Umbilical cord (tissue), 2 donors: ENCODE measurements around the gene ACCSL. TPM values are rescaled to one million over a fixed set of nuclear protein-coding genes. Genes with fewer than 3 reads are reported as not detected.
A peak's percentile ranks its signal among the peaks of the same experiment; 100 is the strongest.

Experiments
- DNase-seq: peaks from one replicate; pipeline ENCODE4 v3.0.0-alpha.2; 2015; ENCODE audit warnings: low spot score
- total RNA-seq: library from RNA; depleted of rRNA; stranded (reverse); fragments of >200 nt; gene quantifications from one replicate; pipeline ENCODE4 v1.2.3, GENCODE V29; 2014; ENCODE audit warnings: low replicate concordance; ENCODE audit not compliant: insufficient read depth

The ACCSL gene
- not detected for total RNA-seq

GRCh38 chr11:44047931-44048431 is at the start of gene ACCSL:
Gene ACCSL (plus strand): TSS chr11:44047981. CDS start chr11:44048037, 56 bp downstream.
- DNase-seq, result no peak

GRCh38 chr11:43998308-43998707 is 49.5 kb upstream of the ACCSL start:
- no peak for DNase-seq

- DNase-seq, result no peak
Observed at GRCh38 chr11:44000731-44001130, 47.0 kb upstream of the ACCSL start.

- no peak for DNase-seq
Observed at GRCh38 chr11:44002191-44003093, 45.3 kb upstream of the ACCSL start.

GRCh38 chr11:44003736-44004451 is 43.9 kb upstream of the ACCSL start:
- DNase-seq, result no peak

GRCh38 chr11:44004452-44005062 is 43.2 kb upstream of the ACCSL start:
- DNase-seq, result no peak

GRCh38 chr11:44005063-44005701 is 42.6 kb upstream of the ACCSL start:
- DNase-seq, result no peak

- no peak for DNase-seq
Observed at GRCh38 chr11:44005956-44006355, 41.8 kb upstream of the ACCSL start.

- peak; percentile 54 for DNase-seq
Observed at GRCh38 chr11:44006917-44007361, 40.8 kb upstream of the ACCSL start.

- DNase-seq, result no peak
Observed at GRCh38 chr11:44007481-44008087, 40.2 kb upstream of the ACCSL start.

- no peak for DNase-seq
Observed at GRCh38 chr11:44008088-44008501, 39.7 kb upstream of the ACCSL start.

GRCh38 chr11:44008698-44009097 is 39.1 kb upstream of the ACCSL start:
- no peak for DNase-seq

- no peak for DNase-seq
Observed at GRCh38 chr11:44010789-44011251, 37.0 kb upstream of the ACCSL start.

- DNase-seq, result no peak
Observed at GRCh38 chr11:44011797-44012196, 36.0 kb upstream of the ACCSL start.

GRCh38 chr11:44014968-44015623 is 32.7 kb upstream of the ACCSL start:
- DNase-seq, result no peak

- no peak for DNase-seq
Observed at GRCh38 chr11:44015624-44016007, 32.2 kb upstream of the ACCSL start.

GRCh38 chr11:44016131-44016530 is 31.6 kb upstream of the ACCSL start:
- DNase-seq, result peak; percentile 60

GRCh38 chr11:44016546-44017442 is 31.0 kb upstream of the ACCSL start:
- no peak for DNase-seq

GRCh38 chr11:44017443-44018126 is 30.2 kb upstream of the ACCSL start:
- DNase-seq, result peak; percentile 21
